Activated CD4-positive, alpha-beta T cell treated with anti-CD3 and anti-CD28 coated beads for 36 hours (primary cell): Measurements from ENCODE around the gene ANAPC5. TPM values are rescaled to one million over a fixed set of nuclear protein-coding genes. Genes with fewer than 3 reads are reported as not detected.

Experiments
- ATAC-seq: fragments of 200-7000 bp; cut with Tn5 transposase; one replicate; pipeline ENCODE4 v1.10.0; 2021; ENCODE audit warnings: mild to moderate bottlenecking, moderate library complexity
- CTCF ChIA-PET: fragments of 350-600 bp; sonication (Branson Sonifier 250); formaldehyde crosslinking; loops from one replicate; lab custom pipeline; 2021; ENCODE audit warnings: antibody characterized with exemption; lab: Charles Lee
- POLR2A ChIA-PET: fragments of 350-600 bp; sonication (Branson Sonifier 250); formaldehyde crosslinking; loops from one replicate; lab custom pipeline; 2021; ENCODE audit warnings: antibody characterized with exemption, inconsistent platforms; lab: Charles Lee
- DNase-seq: peaks from one replicate; pipeline ENCODE4 v3.0.0-alpha.2; 2020
- H3K27ac Mint-ChIP-seq: one replicate; pipeline ENCODE4 v1.8.0; 2021; ENCODE audit warnings: mixed read lengths
- H3K27me3 Mint-ChIP-seq: one replicate; pipeline ENCODE4 v1.8.0; 2021; ENCODE audit warnings: mixed read lengths
- H3K36me3 Mint-ChIP-seq: one replicate; pipeline ENCODE4 v1.8.0; 2021; ENCODE audit warnings: low read depth, mixed read lengths
- H3K4me1 Mint-ChIP-seq: one replicate; pipeline ENCODE4 v1.8.0; 2021; ENCODE audit warnings: mixed read lengths
- H3K4me3 Mint-ChIP-seq: one replicate; pipeline ENCODE4 v1.8.0; 2021; ENCODE audit warnings: mild to moderate bottlenecking, moderate library complexity, mixed read lengths
- H3K9me3 Mint-ChIP-seq: one replicate; pipeline ENCODE4 v1.8.0; 2021; ENCODE audit warnings: low read depth, mixed read lengths
- intact Hi-C, 2 experiments: fragments of 100-400 bp; cut with DNase I in 1 of 2; cut with micrococcal nuclease in 1 of 2; formaldehyde crosslinking; loops; one replicate each; pipeline versions ENCODE4 v1.14.2 to v1.15.1; 2022 to 2024; cut with DNase I, micrococcal nuclease
- total RNA-seq, 2 experiments: library from RNA; stranded (reverse); gene quantifications; one replicate each; pipeline ENCODE4 v1.2.3, GENCODE V29; 2021

Gene ANAPC5
- total RNA-seq, 2 experiments from 2014 or later, result 113 to 118 TPM

GRCh38 chr12:121294151-121294889 is 57.9 kb downstream of the ANAPC5 start:
- ATAC-seq (no peak), DNase-seq (no peak)
- no peak overlapping the region for H3K4me3 Mint-ChIP-seq
- H3K27ac Mint-ChIP-seq, result no peak overlapping the region
- H3K9me3 Mint-ChIP-seq, result no peaks in the 10 kb centered on the region
- CTCF ChIA-PET, result interaction anchor here (0.6 to 1.1 kb wide), 3 partner anchors 9 to 146 kb away, joined by 3 to 4 read pairs (median 3); no protein-coding TSS in a partner anchor
- POLR2A ChIA-PET, result no interaction called here
- no peaks in the 10 kb centered on the region for H3K27me3 Mint-ChIP-seq
- intact Hi-C loops, result no loop called here
- H3K4me1 Mint-ChIP-seq, result peaks cover 23% of the 10 kb centered on the region
- H3K36me3 Mint-ChIP-seq, result peaks cover 17% of the 10 kb centered on the region

DNA sequence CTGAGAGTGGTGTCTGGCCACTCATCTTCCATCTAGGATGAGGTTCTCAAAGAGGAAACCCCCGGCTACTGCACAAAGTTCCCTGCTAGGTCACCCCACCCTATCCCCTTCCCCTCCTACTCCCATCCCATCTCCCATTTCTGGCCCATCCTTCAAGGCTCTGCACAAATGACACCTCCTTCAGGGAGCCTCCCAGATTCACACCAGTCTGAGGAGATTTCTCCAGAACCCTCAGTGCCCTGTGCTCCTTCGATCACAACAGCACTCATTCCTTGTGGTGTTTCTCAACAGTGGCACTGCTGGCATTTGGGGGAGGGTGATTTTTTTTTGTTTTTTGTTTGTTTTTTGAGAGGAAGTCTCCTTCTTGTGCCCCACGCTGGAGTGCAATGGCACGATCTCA is 58.6 kb downstream of the ANAPC5 start:
- Mint-ChIP-seq H3K4me1 (peaks cover 28% of the 10 kb centered on the region), H3K27ac (no peak overlapping the region), H3K4me3 (no peak overlapping the region), H3K27me3 (no peaks in the 10 kb centered on the region), H3K36me3 (peaks cover 17% of the 10 kb centered on the region), H3K9me3 (no peaks in the 10 kb centered on the region)
- DNase-seq (no peak), ATAC-seq (no peak)
- CTCF ChIA-PET, result interaction anchor here (1.1 kb wide), 1 partner anchor 41 kb away, joined by 3 read pairs; no protein-coding TSS in a partner anchor
- POLR2A ChIA-PET, result no interaction called here
- intact Hi-C loops, result no loop called here

GRCh38 chr12:121290410-121290809 is 61.8 kb downstream of the ANAPC5 start:
- DNase-seq, result no peak
- H3K9me3 Mint-ChIP-seq, result no peaks in the 10 kb centered on the region
- H3K27ac Mint-ChIP-seq, result no peak overlapping the region
- ChIA-PET CTCF (no interaction called here), POLR2A (no interaction called here)
- peaks cover 25% of the 10 kb centered on the region for H3K4me1 Mint-ChIP-seq
- peaks cover 22% of the 10 kb centered on the region for H3K36me3 Mint-ChIP-seq
- ATAC-seq, result no peak
- H3K27me3 Mint-ChIP-seq, result no peaks in the 10 kb centered on the region
- intact Hi-C loops, result no loop called here
- no peak overlapping the region for H3K4me3 Mint-ChIP-seq

GRCh38 chr12:121289962-121290361 is 62.2 kb downstream of the ANAPC5 start:
- intact Hi-C loops, result no loop called here
- no peak overlapping the region for H3K4me3 Mint-ChIP-seq
- H3K27ac Mint-ChIP-seq, result no peak overlapping the region
- DNase-seq (no peak), ATAC-seq (no peak)
- peaks cover 22% of the 10 kb centered on the region for H3K4me1 Mint-ChIP-seq
- ChIA-PET POLR2A (interaction anchor here (0.5 kb wide), 1 partner anchor 11 kb away, joined by 3 read pairs; no protein-coding TSS in a partner anchor), CTCF (interaction anchor here (0.6 kb wide), 1 partner anchor 394 kb away, joined by 3 read pairs; no protein-coding TSS in a partner anchor)
- no peaks in the 10 kb centered on the region for H3K27me3 Mint-ChIP-seq
- peaks cover 22% of the 10 kb centered on the region for H3K36me3 Mint-ChIP-seq
- H3K9me3 Mint-ChIP-seq, result no peaks in the 10 kb centered on the region

- CTCF ChIA-PET, result interaction anchor here (0.6 kb wide), 1 partner anchor 33 kb away, joined by 4 read pairs; no protein-coding TSS in a partner anchor
- H3K4me1 Mint-ChIP-seq, result peaks cover 19% of the 10 kb centered on the region
- H3K27ac Mint-ChIP-seq, result no peak overlapping the region
- ATAC-seq, result no peak
- DNase-seq, result no peak
- H3K36me3 Mint-ChIP-seq, result peaks cover 21% of the 10 kb centered on the region
- H3K9me3 Mint-ChIP-seq, result no peaks in the 10 kb centered on the region
- POLR2A ChIA-PET, result no interaction called here
- H3K27me3 Mint-ChIP-seq, result no peaks in the 10 kb centered on the region
- intact Hi-C loops, result no loop called here
- H3K4me3 Mint-ChIP-seq, result no peak overlapping the region
These were observed 63.2 kb downstream of the ANAPC5 start for GRCh38 chr12:121288986-121289385.

DNA sequence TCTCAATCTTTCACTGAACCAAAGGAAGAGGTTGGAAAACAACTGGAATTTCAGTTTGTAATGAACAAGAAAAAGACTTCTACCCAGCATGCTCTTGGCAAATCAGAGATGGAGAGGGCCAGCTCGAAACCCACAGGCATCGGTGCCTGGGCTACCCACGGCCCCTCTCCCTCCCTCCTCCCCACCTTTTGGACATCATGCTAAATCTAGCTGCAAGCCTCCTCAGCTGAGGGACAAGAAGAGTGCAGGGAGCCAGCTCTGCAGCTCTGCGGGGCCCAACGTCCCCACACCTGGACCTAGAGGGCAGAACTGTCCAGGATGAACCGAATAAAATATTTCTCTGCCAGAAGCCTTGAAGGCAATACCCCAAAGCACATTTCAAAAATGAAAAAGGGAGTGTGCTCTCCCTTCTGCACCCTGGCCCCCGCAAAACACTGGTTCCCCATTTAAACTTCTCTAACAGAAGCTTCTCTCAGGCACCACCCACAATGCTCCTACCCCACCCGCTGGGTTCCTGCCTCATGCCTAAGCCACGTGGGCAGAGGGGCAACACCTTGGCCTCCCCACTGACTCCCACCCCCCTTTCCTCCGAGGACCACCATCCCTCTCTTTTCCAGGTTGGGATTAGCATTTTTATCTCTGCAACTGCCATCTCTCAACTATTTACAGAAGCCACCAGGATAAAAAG is 63.9 kb downstream of the ANAPC5 start:
- no peak for DNase-seq
- no peak overlapping the region for H3K4me3 Mint-ChIP-seq
- no peaks in the 10 kb centered on the region for H3K27me3 Mint-ChIP-seq
- ChIA-PET POLR2A (no interaction called here), CTCF (interaction anchor here (0.6 to 1.3 kb wide), 4 partner anchors 25 to 150 kb away, joined by 3 to 4 read pairs (median 3); no protein-coding TSS in a partner anchor)
- intact Hi-C loops, result no loop called here
- peaks cover 21% of the 10 kb centered on the region for H3K36me3 Mint-ChIP-seq
- peaks cover 14% of the 10 kb centered on the region for H3K4me1 Mint-ChIP-seq
- no peak for ATAC-seq
- no peaks in the 10 kb centered on the region for H3K9me3 Mint-ChIP-seq
- peak overlapping the region; percentile 37 for H3K27ac Mint-ChIP-seq

- intact Hi-C loops, result no loop called here
- Mint-ChIP-seq H3K27me3 (no peaks in the 10 kb centered on the region), H3K9me3 (no peaks in the 10 kb centered on the region), H3K4me1 (peaks cover 13% of the 10 kb centered on the region), H3K36me3 (peaks cover 20% of the 10 kb centered on the region), H3K27ac (no peak overlapping the region), H3K4me3 (no peak overlapping the region)
- ATAC-seq, result no peak
- ChIA-PET CTCF (interaction anchor here (0.7 to 1.3 kb wide), 4 partner anchors 24 to 131 kb away, joined by 3 to 4 read pairs (median 4); no protein-coding TSS in a partner anchor), POLR2A (no interaction called here)
- no peak for DNase-seq
These were observed 64.8 kb downstream of the ANAPC5 start for GRCh38 chr12:121287267-121287954.

DNA sequence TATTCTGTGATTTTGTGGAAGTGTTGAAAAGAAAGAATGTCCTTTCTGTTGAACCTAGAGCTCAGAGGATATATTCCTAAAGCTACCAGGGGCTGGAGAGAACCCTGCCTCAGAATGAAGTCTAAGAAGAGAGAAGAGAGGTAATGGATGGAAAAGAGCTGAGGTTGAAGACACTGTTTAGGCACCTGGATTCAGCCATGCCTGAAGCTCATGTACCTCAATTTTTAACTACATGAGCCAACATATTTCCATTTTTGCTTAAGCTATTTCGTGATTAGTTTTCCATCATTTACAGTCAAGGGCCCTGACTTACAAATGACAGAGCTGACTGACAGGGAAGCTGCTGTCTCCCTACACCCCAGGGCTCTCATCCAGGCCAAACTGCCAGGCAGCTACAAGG is 66.4 kb downstream of the ANAPC5 start:
- ATAC-seq, result no peak
- no peak for DNase-seq
- CTCF ChIA-PET, result interaction anchor here (0.5 to 1.5 kb wide), 4 partner anchors 9 to 157 kb away, joined by 3 to 4 read pairs (median 4); no protein-coding TSS in a partner anchor
- intact Hi-C loops, result no loop called here
- peaks cover 10% of the 10 kb centered on the region for H3K4me1 Mint-ChIP-seq
- no peak overlapping the region for H3K27ac Mint-ChIP-seq
- H3K4me3 Mint-ChIP-seq, result no peak overlapping the region
- H3K9me3 Mint-ChIP-seq, result no peaks in the 10 kb centered on the region
- no peaks in the 10 kb centered on the region for H3K27me3 Mint-ChIP-seq
- POLR2A ChIA-PET, result interaction anchor here (0.6 kb wide), 1 partner anchor 26 kb away, joined by 5 read pairs; no protein-coding TSS in a partner anchor
- peaks cover 8% of the 10 kb centered on the region for H3K36me3 Mint-ChIP-seq

GRCh38 chr12:121284551-121285390 is 67.4 kb downstream of the ANAPC5 start:
- DNase-seq (no peak), ATAC-seq (no peak)
- CTCF ChIA-PET, result interaction anchor here (0.6 to 1.5 kb wide), 3 partner anchors 10 to 1038 kb away, joined by 3 to 4 read pairs (median 3); no protein-coding TSS in a partner anchor
- intact Hi-C loops, result no loop called here
- Mint-ChIP-seq H3K27ac (no peak overlapping the region), H3K9me3 (no peaks in the 10 kb centered on the region), H3K4me1 (peaks cover 10% of the 10 kb centered on the region), H3K27me3 (no peaks in the 10 kb centered on the region), H3K4me3 (no peak overlapping the region), H3K36me3 (peaks cover 10% of the 10 kb centered on the region)
- POLR2A ChIA-PET, result interaction anchor here (0.6 kb wide), 1 partner anchor 101 kb away, joined by 3 read pairs; no protein-coding TSS in a partner anchor

DNA sequence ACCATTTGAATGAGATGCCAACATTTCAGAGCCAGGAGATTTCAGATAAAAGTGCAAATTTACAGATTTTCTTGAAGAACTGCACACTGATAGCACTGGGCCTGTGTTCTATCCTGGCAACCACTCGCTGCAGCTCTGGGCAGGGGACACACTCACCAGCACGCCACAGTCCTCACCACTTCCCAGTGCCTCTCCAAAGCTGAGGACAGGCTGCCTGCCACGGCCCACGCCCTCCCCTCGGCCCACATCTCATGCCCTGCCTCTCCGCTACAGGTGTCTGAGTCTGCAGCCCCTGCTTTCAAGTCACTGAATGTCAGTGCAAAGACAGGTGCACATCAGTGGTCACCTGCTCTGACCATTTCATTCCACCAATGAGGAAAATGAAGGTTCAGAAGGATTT is 68.4 kb downstream of the ANAPC5 start:
- no peak for DNase-seq
- H3K9me3 Mint-ChIP-seq, result no peaks in the 10 kb centered on the region
- no peak overlapping the region for H3K27ac Mint-ChIP-seq
- ATAC-seq, result no peak
- intact Hi-C loops, result no loop called here
- H3K4me1 Mint-ChIP-seq, result peaks cover 6% of the 10 kb centered on the region
- H3K27me3 Mint-ChIP-seq, result no peaks in the 10 kb centered on the region
- CTCF ChIA-PET, result no interaction called here
- H3K4me3 Mint-ChIP-seq, result no peak overlapping the region
- peaks cover 10% of the 10 kb centered on the region for H3K36me3 Mint-ChIP-seq
- POLR2A ChIA-PET, result no interaction called here
